Esophagus muscularis mucosa (tissue), 4 donors: ENCODE data around the gene SLC7A8. TPM values are rescaled to one million over a fixed set of nuclear protein-coding genes. Genes with fewer than 3 reads are reported as not detected.
"Not testable (repeated sequence)": the region's sequence is repeated elsewhere in the genome, so short reads cannot be mapped to it uniquely, and the experiment has no call there.

Experiments
- DNase-seq: peaks from one replicate; pipeline ENCODE4 v3.0.0-alpha.2; 2017; ENCODE audit errors: extremely low spot score
- H3K27ac ChIP-seq, 4 donors: fragments of 200-600 bp; sonication (generic); replicated peaks in 1 of 4; 1 replicate in 3 of 4; 2 replicates in 1 of 4; pipeline ENCODE4 v1.5.1; 2016 to 2019; ENCODE audit warnings: mild to moderate bottlenecking in 1 of 4
- H3K27me3 ChIP-seq, 4 donors: fragments of 200-600 bp; sonication (generic); one replicate each; pipeline versions ENCODE4 v1.5.1 to v1.6.0; 2016 to 2019
- H3K36me3 ChIP-seq, 4 donors: fragments of 200-600 bp; sonication (generic); one replicate each; pipeline ENCODE4 v1.5.1; 2016 to 2019
- H3K4me1 ChIP-seq, 4 donors: fragments of 200-600 bp; sonication (generic); one replicate each; pipeline ENCODE4 v1.5.1; 2016 to 2019
- H3K4me3 ChIP-seq, 4 donors: fragments of 200-600 bp; sonication (generic); 1 replicate in 2 of 4; 2 replicates in 2 of 4; pipeline ENCODE4 v1.5.1; 2016 to 2019; ENCODE audit warnings: mild to moderate bottlenecking in 4 of 4, moderate library complexity in 1 of 4
- H3K9me3 ChIP-seq, 4 donors: fragments of 200-600 bp; sonication (generic); 1 replicate in 3 of 4; 2 replicates in 1 of 4; pipeline ENCODE4 v1.5.1; 2016 to 2019
- CTCF ChIP-seq, 3 experiments: fragments of 200-600 bp in 2 of 3; fragments of 450-650 bp in 1 of 3; sonication (generic) in 2 of 3; IDR thresholded peaks; one replicate each; pipeline ENCODE4 v1.5.1; 2017 to 2019; ENCODE audit warnings: antibody characterized with exemption in 3 of 3, mild to moderate bottlenecking in 2 of 3, moderate library complexity in 1 of 3
- EP300 ChIP-seq: sonication (generic); formaldehyde crosslinking; IDR thresholded peaks from one replicate; pipeline ENCODE4 v1.6.1; 2017; ENCODE audit warnings: antibody characterized with exemption
- POLR2A ChIP-seq: fragments of 450-650 bp; IDR thresholded peaks from one replicate; pipeline ENCODE4 v1.6.1; 2017; ENCODE audit warnings: antibody characterized with exemption, moderate library complexity, mild to moderate bottlenecking, low read depth
- POLR2AphosphoS5 ChIP-seq, 2 donors: sonication (generic); formaldehyde crosslinking; IDR thresholded peaks; one replicate each; pipeline ENCODE4 v1.6.1; 2017; ENCODE audit warnings: antibody characterized with exemption in 2 of 2
- WGBS: methylation state at CpG from one replicate; pipeline ENCODE4 v1.1.5; 2018; 5-methylcytosine and 5-hydroxymethylcytosine counted together
- intact Hi-C: fragments of 100-400 bp; cut with DNase I; formaldehyde crosslinking; loops from one replicate; pipeline ENCODE4 v1.15.1; 2023
- total RNA-seq, 4 donors: library from RNA; depleted of rRNA; stranded (reverse); fragments of >200 nt; gene quantifications; one replicate each; pipeline versions ENCODE4 v1.1.0 to v1.2.1, GENCODE V29; 2016

Gene SLC7A8
- total RNA-seq, 4 donors from 2014 or later, result 19.5 to 48.3 (median 32.5) TPM

GRCh38 chr14:23207146-23207540 lies 23.7 kb upstream of the SLC7A8 start:
- Histone ChIP-seq H3K4me1 (no peaks in the 10 kb centered on the region), H3K36me3 (no peaks in the 10 kb centered on the region), H3K27ac (no peak overlapping the region), H3K27me3 (peaks cover 0 to 14% (median 0%) of the 10 kb centered on the region in 4 donors), H3K4me3 (no peak overlapping the region), H3K9me3 (no peaks in the 10 kb centered on the region)
- TF ChIP-seq EP300, result no peak
- no peak for TF ChIP-seq POLR2A
- TF ChIP-seq CTCF (IDR thresholded peaks at IDR 0.05), result no peak
- TF ChIP-seq POLR2AphosphoS5 (IDR thresholded peaks at IDR 0.05), result no peak
- WGBS, result 61% methylated on average over 3 of the region's 3 CpGs
- intact Hi-C loops, result no loop called here
- no peak for DNase-seq

GRCh38 chr14:23206422-23207145 lies 23.1 kb upstream of the SLC7A8 start:
- DNase-seq, result no peak
- no peaks in the 10 kb centered on the region for H3K36me3 ChIP-seq
- TF ChIP-seq CTCF (IDR thresholded peaks at IDR 0.05), result no peak
- no peak for TF ChIP-seq EP300
- intact Hi-C loops, result no loop called here
- no peaks in the 10 kb centered on the region for H3K9me3 ChIP-seq
- H3K4me1 ChIP-seq, result no peaks in the 10 kb centered on the region
- no peak overlapping the region for H3K4me3 ChIP-seq
- H3K27me3 ChIP-seq, result peaks cover 0 to 14% (median 0%) of the 10 kb centered on the region in 4 donors
- H3K27ac ChIP-seq, result no peak overlapping the region
- 74% methylated on average over 3 of the region's 3 CpGs for WGBS

- H3K27me3 ChIP-seq, result peaks cover 0 to under 1% (median 0%) of the 10 kb centered on the region in 4 donors
- 93% methylated on average over 7 of the region's 7 CpGs for WGBS
- H3K4me1 ChIP-seq, result no peaks in the 10 kb centered on the region
- no peaks in the 10 kb centered on the region for H3K9me3 ChIP-seq
- intact Hi-C loops, result no loop called here
- DNase-seq, result no peak
- H3K4me3 ChIP-seq, result no peak overlapping the region
- H3K27ac ChIP-seq, result no peak overlapping the region
- no peak for TF ChIP-seq EP300
- no peak for TF ChIP-seq CTCF (IDR thresholded peaks at IDR 0.05)
- no peak for TF ChIP-seq POLR2A
- TF ChIP-seq POLR2AphosphoS5 (IDR thresholded peaks at IDR 0.05), result no peak
- no peaks in the 10 kb centered on the region for H3K36me3 ChIP-seq
Measured at GRCh38 chr14:23202001-23202400, 18.5 kb upstream of the SLC7A8 start.

GRCh38 chr14:23199141-23199540 lies 15.7 kb upstream of the SLC7A8 start:
- intact Hi-C loops, H3K4me3 ChIP-seq, H3K27me3 ChIP-seq, DNase-seq, H3K27ac ChIP-seq, H3K36me3 ChIP-seq, H3K4me1 ChIP-seq, H3K9me3 ChIP-seq: not testable (repeated sequence)
- WGBS, result 67% methylated on average over 1 of the region's 1 CpG

- H3K27ac ChIP-seq, H3K4me1 ChIP-seq, H3K27me3 ChIP-seq, DNase-seq, H3K4me3 ChIP-seq, H3K9me3 ChIP-seq, intact Hi-C loops, H3K36me3 ChIP-seq: not testable (repeated sequence)
- 72% methylated on average over 2 of the region's 2 CpGs for WGBS
Measured at GRCh38 chr14:23196487-23196886, 13.0 kb upstream of the SLC7A8 start.

GRCh38 chr14:23195552-23196101 lies 12.2 kb upstream of the SLC7A8 start:
- Histone ChIP-seq H3K27me3 (no peaks in the 10 kb centered on the region), H3K9me3 (peaks cover 0 to 4% (median 0%) of the 10 kb centered on the region in 4 donors), H3K4me3 (no peak overlapping the region), H3K4me1 (no peaks in the 10 kb centered on the region), H3K27ac (no peak overlapping the region), H3K36me3 (no peaks in the 10 kb centered on the region)
- WGBS, result 83% methylated on average over 7 of the region's 7 CpGs
- intact Hi-C loops, result no loop called here
- no peak for DNase-seq
- TF ChIP-seq CTCF (IDR thresholded peaks at IDR 0.05) (no peak), POLR2A (no peak), POLR2AphosphoS5 (IDR thresholded peaks at IDR 0.05) (no peak), EP300 (no peak)
